Adrenal gland (tissue), 5 donors: ENCODE results near the gene EPB41L2.

Source experiments
- CTCF ChIP-seq, 6 experiments: fragments of 450-650 bp in 4 of 6; fragments of 200-600 bp in 2 of 6; sonication (generic) in 1 of 6; IDR thresholded peaks; 1 replicate in 5 of 6; 2 replicates in 1 of 6; pipeline versions ENCODE4 v1.5.1 to v1.8.0; 2016 to 2021; ENCODE audit warnings: antibody characterized with exemption in 6 of 6, mild to moderate bottlenecking in 2 of 6, moderate library complexity in 1 of 6
- POLR2A ChIP-seq, 2 donors: fragments of 450-650 bp; IDR thresholded peaks; one replicate each; pipeline ENCODE4 v1.6.1; 2017; ENCODE audit warnings: antibody characterized with exemption in 2 of 2, mild to moderate bottlenecking in 2 of 2, moderate library complexity in 1 of 2
- donor health status: DM: no; HTN: no; CAD: no.

GRCh38 chr6:130833569-130833968 is 229.5 kb downstream of the EPB41L2 start:
- TF ChIP-seq POLR2A (IDR thresholded peaks at IDR 0.05) (no peak), CTCF (IDR thresholded peaks at IDR 0.05) (no peak)
